ENCODE measurements around the gene ABCD3.
"Not testable (repeated sequence)": the region's sequence is repeated elsewhere in the genome, so short reads cannot be mapped to it uniquely, and the experiment has no call there.

The ABCD3 gene

DNA sequence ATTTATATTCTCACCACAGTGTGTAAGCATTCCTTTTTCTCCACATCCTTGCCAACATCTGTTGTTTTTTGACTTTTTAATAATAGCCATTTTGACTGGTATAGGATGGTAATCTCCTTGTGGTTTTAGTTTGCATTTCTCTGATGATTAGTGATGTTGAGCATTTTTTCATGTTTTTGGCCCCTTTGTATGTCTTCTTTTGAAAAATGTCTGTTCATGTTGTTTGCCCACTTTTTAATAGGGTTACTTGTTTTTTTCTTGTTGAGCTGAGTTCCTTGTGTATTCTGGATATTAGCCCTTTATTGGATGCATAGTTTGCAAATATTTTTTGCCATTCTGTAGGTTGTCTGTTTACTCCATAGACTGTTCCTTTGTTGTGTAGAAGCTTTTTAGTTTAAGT lies 24.9 kb downstream of the ABCD3 start:
- in situ Hi-C loops (cut with HindIII; ENCODE audit: low pct_ligation_motif_present, low pct_unique_long_range_greater_than_20kb, low sequenced_read_pairs); DNase-seq: not testable (repeated sequence)

DNA sequence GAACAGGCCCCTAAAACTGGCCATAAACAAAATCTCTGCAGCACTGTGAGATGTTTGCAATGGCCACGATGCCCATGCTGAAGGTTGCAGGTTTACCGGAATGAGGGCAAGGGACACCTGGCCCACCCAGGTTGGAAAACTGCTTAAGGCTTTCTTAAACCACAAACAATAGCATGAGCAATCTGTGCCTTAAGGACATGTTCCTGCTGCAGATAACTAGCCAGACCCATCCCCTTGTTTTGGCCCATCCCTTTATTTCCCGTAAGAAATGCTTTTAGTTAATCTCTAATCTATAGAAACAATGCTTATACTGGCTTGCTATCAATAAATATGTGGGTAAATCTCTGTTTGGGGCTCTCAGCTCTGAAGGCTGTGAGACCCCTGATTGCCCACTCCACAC lies 26.6 kb downstream of the ABCD3 start:
- DNase-seq; in situ Hi-C loops (cut with HindIII; ENCODE audit: low pct_ligation_motif_present, low pct_unique_long_range_greater_than_20kb, low sequenced_read_pairs): not testable (repeated sequence)

DNA sequence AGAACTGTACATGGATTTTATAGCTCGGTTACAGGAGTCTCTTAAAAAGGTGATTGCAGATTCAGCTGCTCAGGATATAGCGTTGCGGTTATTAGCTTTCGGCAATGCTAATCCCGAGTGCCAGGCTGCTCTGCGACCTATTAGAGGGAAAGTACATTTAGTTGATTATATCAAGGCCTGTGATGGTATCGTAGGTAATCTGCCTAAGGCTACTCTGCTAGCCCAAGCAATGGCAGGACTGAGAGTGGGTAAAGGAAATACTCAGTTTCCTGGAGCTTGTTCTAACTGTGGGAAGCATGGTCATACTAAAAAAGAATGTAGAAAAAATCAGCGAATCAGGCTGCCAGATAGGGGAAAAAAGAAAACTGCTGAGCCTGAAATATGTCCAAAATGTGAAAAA lies 27.5 kb downstream of the ABCD3 start:
- in situ Hi-C loops (cut with HindIII; ENCODE audit: low pct_ligation_motif_present, low pct_unique_long_range_greater_than_20kb, low sequenced_read_pairs); DNase-seq: not testable (repeated sequence)

DNA sequence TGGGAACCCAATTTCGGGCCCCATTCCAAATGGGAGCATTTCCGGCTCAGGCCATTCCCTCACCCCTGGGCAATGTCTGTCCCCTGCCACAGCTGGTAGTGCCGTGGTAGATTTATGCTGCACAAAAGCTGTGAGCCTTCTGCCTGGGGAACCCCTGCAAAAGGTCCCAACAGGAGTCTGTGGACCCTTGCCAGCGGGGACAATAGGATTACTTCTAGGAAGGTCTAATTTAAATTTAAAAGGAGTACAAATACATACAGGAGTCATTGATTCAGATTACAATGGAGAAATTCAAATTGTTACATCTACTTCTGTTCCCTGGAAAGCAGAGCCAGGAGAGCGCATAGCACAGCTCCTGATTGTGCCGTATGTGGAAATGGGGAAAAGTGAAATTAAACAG lies 28.0 kb downstream of the ABCD3 start:
- DNase-seq; in situ Hi-C loops (cut with HindIII; ENCODE audit: low pct_ligation_motif_present, low pct_unique_long_range_greater_than_20kb, low sequenced_read_pairs): not testable (repeated sequence)

DNA sequence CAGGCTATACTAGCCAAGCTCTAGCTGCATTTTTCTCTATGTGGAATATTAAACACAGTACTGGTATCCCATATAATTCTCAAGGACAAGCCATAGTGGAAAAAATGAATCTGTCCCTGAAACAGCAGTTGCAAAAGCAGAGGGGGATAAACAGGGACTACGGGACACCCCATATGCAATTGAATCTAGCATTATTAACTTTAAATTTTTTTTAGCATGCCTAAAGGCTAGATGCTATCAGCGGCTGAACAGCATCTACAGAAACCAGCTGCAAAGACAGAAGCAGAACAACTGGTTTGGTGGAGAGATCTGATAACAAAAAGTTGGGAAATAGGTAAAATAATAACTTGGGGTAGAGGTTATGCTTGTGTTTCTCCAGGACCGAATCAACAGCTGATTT lies 30.6 kb downstream of the ABCD3 start:
- in situ Hi-C loops (cut with HindIII; ENCODE audit: low pct_ligation_motif_present, low pct_unique_long_range_greater_than_20kb, low sequenced_read_pairs); DNase-seq: not testable (repeated sequence)

DNA sequence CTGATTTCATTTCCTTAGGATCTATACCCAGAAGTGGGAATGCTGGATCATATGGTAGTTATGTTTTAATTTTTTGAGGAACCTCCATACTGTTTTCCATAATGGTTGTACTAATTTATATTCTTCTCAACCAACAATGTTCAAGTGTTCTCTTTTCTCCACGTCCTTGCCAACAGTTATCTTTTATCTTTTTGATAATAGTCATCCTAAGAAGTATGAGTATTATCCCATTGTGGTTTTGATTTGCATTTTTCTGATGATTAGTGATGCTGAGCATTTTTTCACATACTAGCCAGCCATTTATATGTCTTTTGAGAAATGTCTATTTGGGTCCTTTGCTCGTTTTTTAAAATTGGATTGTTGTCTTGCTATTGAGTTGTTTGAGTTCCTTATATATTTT lies 38.5 kb downstream of the ABCD3 start:
- in situ Hi-C loops (cut with HindIII; ENCODE audit: low pct_ligation_motif_present, low pct_unique_long_range_greater_than_20kb, low sequenced_read_pairs) = no loop called here
- DNase-seq = no peak

DNA sequence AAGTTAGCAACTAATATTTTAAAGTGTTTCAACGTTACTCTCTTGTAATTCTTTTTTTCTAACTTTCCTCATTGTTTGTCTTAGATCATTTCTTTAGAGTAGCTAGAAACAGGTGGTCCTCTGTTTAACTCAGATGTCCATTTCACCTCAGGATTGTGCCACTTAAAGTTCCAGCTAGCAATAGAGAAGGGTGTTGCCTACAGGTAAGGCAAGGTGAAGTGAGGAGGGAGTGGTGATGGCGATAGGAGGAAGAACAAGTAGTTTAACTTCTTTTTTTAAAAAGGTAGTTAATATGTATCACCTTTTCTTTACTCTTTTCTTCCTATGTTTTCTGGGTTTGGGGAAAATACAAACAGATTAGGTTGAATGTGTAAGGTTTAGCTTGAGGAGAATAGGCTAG lies 44.4 kb downstream of the ABCD3 start:
- DNase-seq = no peak
- in situ Hi-C loops (cut with HindIII; ENCODE audit: low pct_ligation_motif_present, low pct_unique_long_range_greater_than_20kb, low sequenced_read_pairs) = no loop called here

DNA sequence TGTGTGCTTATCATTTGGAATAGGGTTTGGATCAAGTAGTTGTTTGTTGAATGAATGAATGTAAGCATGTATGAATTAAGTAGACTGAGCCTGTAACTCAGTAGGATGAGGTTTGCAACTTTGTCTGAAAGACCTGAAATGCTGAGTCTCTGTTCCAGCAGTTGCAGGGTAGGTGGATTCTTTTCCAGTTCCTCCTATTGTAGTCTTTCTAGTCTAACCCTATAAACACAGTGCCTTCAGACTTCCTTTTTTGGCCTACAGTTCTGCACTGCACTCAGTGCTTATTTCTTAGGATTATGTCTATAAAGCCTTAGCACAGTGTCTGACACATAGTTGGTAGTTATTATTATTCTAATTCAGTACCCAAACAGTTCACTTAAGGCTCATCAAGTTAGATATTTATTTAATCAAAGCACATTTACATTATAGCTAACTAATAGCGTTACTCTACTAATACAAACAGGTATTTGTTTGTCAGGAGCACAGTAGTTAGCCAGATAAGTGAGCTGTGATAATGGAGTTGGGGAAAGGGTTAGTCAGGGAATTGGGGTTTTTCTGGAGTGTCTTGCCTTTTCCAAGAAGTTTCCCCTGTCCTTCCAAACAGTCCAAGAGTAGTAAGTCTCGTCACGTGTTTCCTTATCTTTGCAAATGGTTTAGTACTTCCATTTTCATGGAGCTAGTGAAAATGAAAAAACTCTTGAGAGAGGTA lies 45.0 kb downstream of the ABCD3 start:
- in situ Hi-C loops (cut with HindIII; ENCODE audit: low pct_ligation_motif_present, low pct_unique_long_range_greater_than_20kb, low sequenced_read_pairs) = no loop called here
- no peak for DNase-seq

DNA sequence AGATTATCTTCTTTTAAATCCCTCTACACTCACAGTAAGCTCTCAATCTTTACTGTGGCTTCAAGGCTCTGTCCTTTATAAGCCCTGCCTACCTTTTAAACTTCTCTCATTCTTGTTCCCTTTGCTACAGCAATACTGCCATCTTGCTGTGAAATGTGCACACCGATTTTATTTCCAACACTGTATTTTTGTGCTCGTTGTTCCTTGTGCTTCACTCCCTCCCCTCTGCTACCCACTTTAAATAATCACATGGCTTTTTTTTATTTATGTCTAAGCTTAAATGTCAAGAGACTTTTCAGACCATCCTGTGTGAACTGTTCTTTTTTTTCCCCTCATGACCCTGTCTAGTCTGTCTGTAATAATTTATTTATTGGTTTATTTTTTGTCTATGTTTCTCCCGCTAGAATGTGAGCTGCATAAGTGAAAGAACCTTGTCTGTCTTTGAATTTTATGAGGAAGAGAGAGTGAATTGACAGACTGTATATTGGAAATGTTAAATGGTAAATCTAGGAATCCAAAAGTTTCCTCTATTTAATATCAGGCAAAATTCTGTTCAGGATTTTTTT lies 45.7 kb downstream of the ABCD3 start:
- peak; percentile 63 for DNase-seq
- in situ Hi-C loops (cut with HindIII; ENCODE audit: low pct_ligation_motif_present, low pct_unique_long_range_greater_than_20kb, low sequenced_read_pairs) = no loop called here

DNA sequence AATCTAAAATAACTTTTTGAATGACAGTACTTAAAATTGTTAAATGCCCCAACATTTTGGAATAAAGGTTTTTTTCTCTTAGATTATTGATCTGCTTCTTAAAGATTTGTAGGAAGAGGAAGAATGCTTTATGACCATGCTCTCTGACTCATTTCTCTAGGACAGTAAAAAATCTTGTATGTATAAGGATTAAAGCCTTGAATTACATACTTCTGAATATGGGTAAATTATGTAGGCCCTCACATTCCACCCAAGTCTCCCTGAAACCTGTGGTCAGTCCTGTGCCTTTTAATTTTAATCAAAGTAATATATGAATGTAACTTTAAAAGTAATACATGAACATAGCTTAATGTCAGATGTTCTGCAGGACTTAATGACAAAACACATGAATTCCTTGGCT lies 50.5 kb downstream of the ABCD3 start:
- DNase-seq = no peak
- in situ Hi-C loops (cut with HindIII; ENCODE audit: low pct_ligation_motif_present, low pct_unique_long_range_greater_than_20kb, low sequenced_read_pairs) = no loop called here

DNA sequence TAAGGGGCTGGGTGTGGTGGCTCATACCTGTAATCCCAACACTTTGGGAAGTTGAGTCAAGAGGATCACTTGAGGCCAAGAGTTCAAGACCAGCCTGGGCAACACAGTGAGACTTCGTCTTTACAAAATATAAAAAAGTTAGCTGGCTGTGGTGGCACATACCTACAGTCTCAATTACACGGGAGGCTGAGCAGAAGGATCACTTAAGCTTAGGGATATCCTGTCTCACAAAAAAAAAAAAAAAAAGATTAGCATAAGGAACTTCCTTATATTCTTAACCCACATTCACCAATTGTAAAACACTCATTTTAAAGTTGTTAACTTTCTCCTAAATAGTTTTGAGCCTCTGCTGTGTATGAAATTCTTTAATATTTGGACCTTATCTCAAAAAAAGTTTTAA lies 53.1 kb downstream of the ABCD3 start:
- DNase-seq = no peak
- in situ Hi-C loops (cut with HindIII; ENCODE audit: low pct_ligation_motif_present, low pct_unique_long_range_greater_than_20kb, low sequenced_read_pairs) = no loop called here

DNA sequence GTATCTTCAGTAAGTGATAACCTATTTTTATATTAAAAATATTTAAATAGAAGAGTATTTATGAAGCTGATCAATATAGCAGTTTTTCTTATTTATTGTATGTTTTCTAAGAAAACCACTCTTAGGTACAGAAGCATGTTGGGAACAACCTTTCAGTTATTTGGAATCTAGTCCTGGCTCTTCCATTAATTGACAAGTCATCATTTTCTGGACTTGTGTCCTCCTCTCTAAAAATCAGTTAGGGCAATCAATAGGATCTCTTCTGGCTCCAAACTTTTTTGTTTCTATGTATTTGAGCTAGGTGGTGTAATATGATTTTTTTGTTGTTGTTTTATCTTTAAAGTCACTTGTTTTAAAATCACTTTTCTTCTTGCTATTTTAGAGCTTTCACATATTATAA lies 57.0 kb downstream of the ABCD3 start:
- in situ Hi-C loops (cut with HindIII; ENCODE audit: low pct_ligation_motif_present, low pct_unique_long_range_greater_than_20kb, low sequenced_read_pairs) = no loop called here
- no peak for DNase-seq

DNA sequence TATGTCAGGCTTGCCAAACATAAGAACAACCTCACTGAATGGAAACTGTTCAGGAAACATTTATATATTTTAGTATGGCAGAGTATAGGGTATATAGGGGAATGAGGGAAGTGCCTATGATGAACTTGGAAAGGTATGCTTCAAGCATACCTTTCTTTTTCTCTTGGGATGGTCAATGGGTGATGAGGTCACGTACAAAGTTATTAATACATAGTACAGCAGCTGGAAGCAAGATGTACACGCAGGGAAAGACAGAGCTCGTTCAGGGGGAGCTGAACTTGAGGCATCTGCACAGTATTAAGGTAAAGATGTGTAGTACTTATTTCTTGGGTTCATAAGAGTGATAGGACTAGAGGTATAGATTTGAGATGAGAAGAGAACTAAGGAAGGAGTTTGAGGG lies 61.5 kb downstream of the ABCD3 start:
- DNase-seq = no peak
- in situ Hi-C loops (cut with HindIII; ENCODE audit: low pct_ligation_motif_present, low pct_unique_long_range_greater_than_20kb, low sequenced_read_pairs) = no loop called here

DNA sequence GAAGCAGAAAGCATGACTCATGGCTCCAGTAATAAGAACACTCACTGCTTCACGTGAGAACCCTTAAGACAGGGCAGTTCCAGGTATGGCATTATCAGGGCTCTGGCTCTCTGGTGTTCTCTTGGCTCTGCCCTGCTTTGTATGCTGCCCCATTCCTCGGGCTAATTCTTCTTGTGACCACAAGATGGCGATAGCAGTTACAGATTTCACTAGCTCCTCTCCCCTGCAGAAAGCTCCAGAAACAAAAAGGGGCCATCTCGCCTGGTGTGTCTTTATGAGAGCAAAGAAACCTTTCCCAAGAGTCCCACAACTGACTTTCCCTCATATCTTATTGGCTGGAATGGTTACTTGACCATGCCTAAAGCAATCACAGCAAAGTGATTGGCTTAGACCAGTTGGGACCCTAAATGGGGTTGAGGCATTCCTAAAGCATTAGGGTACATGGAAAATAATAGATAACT lies 63.3 kb downstream of the ABCD3 start:
- DNase-seq = peak; percentile 63
- in situ Hi-C loops (cut with HindIII; ENCODE audit: low pct_ligation_motif_present, low pct_unique_long_range_greater_than_20kb, low sequenced_read_pairs) = no loop called here

DNA sequence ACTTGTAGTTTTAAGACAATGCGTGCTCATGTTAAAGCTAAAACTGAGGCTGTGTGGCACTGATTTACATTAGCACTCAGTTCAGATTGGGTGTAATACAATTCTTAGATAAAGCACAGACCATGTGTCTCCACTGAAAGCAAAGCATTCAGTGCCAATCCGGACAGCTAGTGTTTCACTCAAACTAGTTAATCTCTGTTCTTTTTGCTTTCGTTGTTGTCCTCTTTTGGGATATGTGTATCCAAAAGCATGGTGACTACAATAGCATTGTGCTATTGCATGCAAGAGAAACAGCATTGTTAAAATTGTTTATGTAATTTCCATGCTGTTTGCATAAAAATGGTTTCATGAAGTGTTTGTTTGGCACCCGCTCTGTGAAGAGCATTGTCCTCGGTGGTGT lies 68.8 kb downstream of the ABCD3 start:
- DNase-seq = no peak
- in situ Hi-C loops (cut with HindIII; ENCODE audit: low pct_ligation_motif_present, low pct_unique_long_range_greater_than_20kb, low sequenced_read_pairs) = no loop called here

DNA sequence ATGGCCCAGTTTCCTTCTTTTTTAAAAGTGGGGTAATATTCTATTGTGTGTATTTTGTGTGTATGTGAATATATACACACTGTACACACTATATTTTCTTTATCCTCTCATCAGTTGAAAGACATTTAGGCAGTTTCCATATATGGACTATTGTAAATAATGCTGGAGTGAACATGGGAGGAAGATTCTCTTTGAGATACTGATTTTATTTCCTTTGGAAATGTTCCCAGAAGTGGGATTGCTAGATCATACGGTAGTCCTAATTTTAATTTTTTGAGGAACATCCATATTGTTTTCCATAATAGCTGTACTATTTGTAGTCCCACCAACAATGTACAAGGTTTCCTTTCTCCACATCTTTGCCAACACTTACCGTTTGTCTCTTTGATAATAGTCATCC lies 72.4 kb downstream of the ABCD3 start:
- no peak for DNase-seq
- in situ Hi-C loops (cut with HindIII; ENCODE audit: low pct_ligation_motif_present, low pct_unique_long_range_greater_than_20kb, low sequenced_read_pairs) = no loop called here

DNA sequence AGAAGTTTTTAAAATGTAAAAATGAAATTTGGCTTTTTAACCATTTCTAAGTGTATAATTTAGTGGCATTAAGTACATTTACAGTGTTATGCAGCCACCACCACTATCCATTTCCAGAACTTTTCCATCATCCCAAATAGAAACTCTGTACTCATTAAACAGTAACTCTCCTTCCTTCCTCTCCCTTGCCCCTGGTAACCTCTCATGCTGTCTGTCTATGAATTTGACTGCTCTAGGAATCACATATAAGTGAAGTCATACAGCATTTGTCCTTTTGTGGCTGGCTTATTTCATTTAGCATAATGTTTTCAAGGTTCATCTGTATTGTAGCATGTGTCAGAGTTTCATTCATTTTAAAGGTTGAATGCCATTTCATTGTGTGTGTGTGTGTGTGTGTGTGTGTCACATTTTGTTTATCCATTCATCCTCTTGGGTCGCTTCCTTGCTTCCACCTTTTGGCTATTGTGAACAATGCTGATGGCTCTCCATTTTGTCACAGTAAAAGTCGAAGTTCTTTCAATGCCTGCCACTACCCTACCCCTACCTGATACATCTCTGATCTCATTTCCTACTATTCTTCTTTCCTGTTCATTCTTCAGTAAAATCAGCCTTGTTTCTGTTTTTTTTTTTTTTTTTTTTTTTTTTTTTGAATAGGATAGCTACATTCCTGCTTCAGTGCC lies 78.0 kb downstream of the ABCD3 start:
- no peak for DNase-seq
- in situ Hi-C loops (cut with HindIII; ENCODE audit: low pct_ligation_motif_present, low pct_unique_long_range_greater_than_20kb, low sequenced_read_pairs) = no loop called here

DNA sequence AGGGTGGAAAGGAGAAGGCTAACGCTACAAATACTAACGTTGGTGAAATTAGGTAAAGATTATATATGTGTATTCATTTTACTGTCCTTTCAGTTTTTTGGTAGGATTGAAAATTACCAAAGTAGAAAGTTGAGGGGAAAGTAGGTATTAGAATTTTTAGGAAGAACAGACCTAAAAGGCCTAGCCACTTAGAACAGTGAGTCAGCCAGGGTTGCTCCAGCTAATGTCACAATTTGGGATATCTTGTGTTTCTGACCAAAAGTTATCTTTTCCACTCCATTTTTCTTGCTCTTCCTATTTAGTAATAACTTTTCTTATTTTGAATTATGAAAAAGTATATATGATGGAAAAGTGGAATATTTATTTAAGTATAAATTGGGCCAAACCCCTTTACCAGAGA lies 83.2 kb downstream of the ABCD3 start:
- DNase-seq = no peak
- in situ Hi-C loops (cut with HindIII; ENCODE audit: low pct_ligation_motif_present, low pct_unique_long_range_greater_than_20kb, low sequenced_read_pairs) = no loop called here

DNA sequence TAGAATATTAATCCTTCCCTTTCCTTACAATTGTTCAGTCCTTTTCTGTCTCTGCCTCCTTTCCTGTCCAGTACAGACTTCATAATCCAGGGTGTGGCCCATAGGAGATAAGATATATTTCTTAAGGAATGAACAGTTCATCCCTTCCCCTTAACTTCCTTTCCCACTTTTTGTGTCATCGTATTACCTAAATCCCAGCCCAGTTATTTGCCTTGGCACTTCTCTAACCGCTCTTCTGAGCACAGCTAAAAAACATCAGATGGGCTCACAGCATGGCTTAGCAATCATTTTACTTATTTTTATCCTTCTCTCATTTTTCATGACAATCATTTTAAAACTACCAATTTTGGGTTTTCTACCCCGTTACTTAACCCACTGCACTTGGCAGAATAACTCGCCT lies 83.7 kb downstream of the ABCD3 start:
- in situ Hi-C loops (cut with HindIII; ENCODE audit: low pct_ligation_motif_present, low pct_unique_long_range_greater_than_20kb, low sequenced_read_pairs) = no loop called here
- DNase-seq = no peak

DNA sequence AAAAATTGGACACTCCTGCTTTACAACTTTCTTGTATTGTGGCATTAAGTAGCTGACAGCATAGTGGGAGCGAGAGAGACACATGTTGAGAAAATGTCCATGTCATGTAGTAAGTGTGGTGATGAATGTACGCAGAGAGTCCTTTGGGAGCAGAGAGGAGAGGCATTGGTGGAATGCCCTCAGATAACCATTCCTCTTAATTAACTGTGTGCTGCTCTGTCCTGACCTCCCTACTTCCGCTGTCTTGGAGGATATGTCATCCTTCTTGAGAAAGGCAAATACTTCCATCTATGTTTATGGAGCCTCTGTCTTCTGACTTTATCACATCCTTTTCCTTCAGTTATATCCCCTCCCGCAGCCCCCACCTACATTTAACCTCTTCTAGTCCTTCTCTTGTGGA lies 85.0 kb downstream of the ABCD3 start:
- DNase-seq = no peak
- in situ Hi-C loops (cut with HindIII; ENCODE audit: low pct_ligation_motif_present, low pct_unique_long_range_greater_than_20kb, low sequenced_read_pairs) = no loop called here

Data from ACHN (cell line).